Measurements from ENCODE around the gene SPDL1. TPM values are rescaled to one million over a fixed set of nuclear protein-coding genes. Genes with fewer than 3 reads are reported as not detected.

Gene SPDL1
- total and polyA plus RNA-seq, 2 donors (not counting 1 experiment from before 2014, with no cell fraction given) = 4.1 to 17.9 TPM

GRCh38 chr5:169567079-169567478 is 16.5 kb upstream of the SPDL1 start:
- Histone ChIP-seq H3K27me3 (replicated peaks in 1 of 4; ENCODE audit: control extremely low read depth in 1 of 4, control insufficient read depth in 3 of 4, insufficient read depth in 4 of 4, low read length in 3 of 4) (peaks cover 0 to 23% (median 6%) of the 10 kb centered on the region in 4 experiments), H3K4me3 (ENCODE audit: control extremely low read depth in 1 of 5, extremely low read depth in 1 of 5, insufficient read depth in 1 of 5, low read depth in 2 of 5, low read length in 4 of 5) (no peak overlapping the region), H3K27ac (ENCODE audit: low read length in 2 of 2) (no peak overlapping the region), H3K4me1 (ENCODE audit: control insufficient read depth in 2 of 2, insufficient read depth in 2 of 2, low read length in 2 of 2) (no peaks in the 10 kb centered on the region), H3K4me2 (replicated peaks; ENCODE audit: low read depth, low read length, poor library complexity, severe bottlenecking) (no peak overlapping the region), H3K36me3 (replicated peaks in 1 of 2; ENCODE audit: control extremely low read depth in 1 of 2, control insufficient read depth in 1 of 2, extremely low read depth in 1 of 2, insufficient read depth in 2 of 2, low read length in 1 of 2) (no peaks in the 10 kb centered on the region), H3K9ac (ENCODE audit: low read length) (no peak overlapping the region), H3K9me3 (ENCODE audit: control extremely low read depth in 1 of 3, control insufficient read depth in 2 of 3, insufficient read depth in 1 of 3, low read length in 2 of 3) (no peaks in the 10 kb centered on the region), H4K20me1 (ENCODE audit: control insufficient read depth, insufficient read depth, low read length, poor library complexity, severe bottlenecking) (no peaks in the 10 kb centered on the region), H3K79me2 (ENCODE audit: control insufficient read depth, insufficient read depth, low read length) (no peaks in the 10 kb centered on the region), H2AFZ (ENCODE audit: insufficient read depth, low read depth, low read length, poor library complexity, severe bottlenecking) (no peak overlapping the region)
- intact Hi-C loops (cut with micrococcal nuclease) = no loop called here
- Mint-ChIP-seq H3K4me3 (no peak overlapping the region), H3K9me3 (ENCODE audit: insufficient read depth) (no peaks in the 10 kb centered on the region), H3K27ac (peak overlapping the region; percentile 3), H3K4me1 (no peaks in the 10 kb centered on the region), H3K27me3 (peaks cover 56% of the 10 kb centered on the region)
- DNase-seq (no peak), ATAC-seq (ENCODE audit: low read depth) (no peak)
- WGBS (ENCODE audit: insufficient coverage) = 48% methylated on average over 2 of the region's 2 CpGs
- CTCF ChIA-PET = no interaction called here
- TF ChIP-seq CTCF (IDR thresholded peaks at IDR 0.05) (no peak), EZH2 (IDR thresholded peaks at IDR 0.05; ENCODE audit: borderline replicate concordance, insufficient read depth, low read depth, low read length, poor library complexity, severe bottlenecking) (no peak)
- POLR2A ChIA-PET = no interaction called here

- Histone ChIP-seq H2AFZ (ENCODE audit: insufficient read depth, low read depth, low read length, poor library complexity, severe bottlenecking) (no peak overlapping the region), H3K9ac (ENCODE audit: low read length) (no peak overlapping the region), H3K27me3 (replicated peaks in 1 of 4; ENCODE audit: control extremely low read depth in 1 of 4, control insufficient read depth in 3 of 4, insufficient read depth in 4 of 4, low read length in 3 of 4) (peaks cover 0 to 20% (median 5%) of the 10 kb centered on the region in 4 experiments), H3K79me2 (ENCODE audit: control insufficient read depth, insufficient read depth, low read length) (no peaks in the 10 kb centered on the region), H3K27ac (ENCODE audit: low read length in 2 of 2) (no peak overlapping the region), H4K20me1 (ENCODE audit: control insufficient read depth, insufficient read depth, low read length, poor library complexity, severe bottlenecking) (no peaks in the 10 kb centered on the region), H3K4me1 (ENCODE audit: control insufficient read depth in 2 of 2, insufficient read depth in 2 of 2, low read length in 2 of 2) (no peaks in the 10 kb centered on the region), H3K9me3 (ENCODE audit: control extremely low read depth in 1 of 3, control insufficient read depth in 2 of 3, insufficient read depth in 1 of 3, low read length in 2 of 3) (no peaks in the 10 kb centered on the region), H3K4me3 (ENCODE audit: control extremely low read depth in 1 of 5, extremely low read depth in 1 of 5, insufficient read depth in 1 of 5, low read depth in 2 of 5, low read length in 4 of 5) (no peak overlapping the region), H3K4me2 (replicated peaks; ENCODE audit: low read depth, low read length, poor library complexity, severe bottlenecking) (no peak overlapping the region), H3K36me3 (replicated peaks in 1 of 2; ENCODE audit: control extremely low read depth in 1 of 2, control insufficient read depth in 1 of 2, extremely low read depth in 1 of 2, insufficient read depth in 2 of 2, low read length in 1 of 2) (no peaks in the 10 kb centered on the region)
- ChIA-PET CTCF (no interaction called here), POLR2A (no interaction called here)
- Mint-ChIP-seq H3K4me1 (no peaks in the 10 kb centered on the region), H3K9me3 (ENCODE audit: insufficient read depth) (no peaks in the 10 kb centered on the region), H3K4me3 (no peak overlapping the region), H3K27ac (no peak overlapping the region), H3K27me3 (peaks cover 56% of the 10 kb centered on the region)
- 85% methylated on average over 3 of the region's 3 CpGs for whole genome bisulfite sequencing (ENCODE audit: insufficient coverage)
- intact Hi-C loops (cut with micrococcal nuclease) = no loop called here
- TF ChIP-seq CTCF (IDR thresholded peaks at IDR 0.05) (no peak), EZH2 (IDR thresholded peaks at IDR 0.05; ENCODE audit: borderline replicate concordance, insufficient read depth, low read depth, low read length, poor library complexity, severe bottlenecking) (no peak)
- ATAC-seq (ENCODE audit: low read depth) (no peak), DNase-seq (no peak)
Observed at GRCh38 chr5:169569513-169569912, 14.1 kb upstream of the SPDL1 start.

Measured in B cell (primary cell).